ENCODE measurements around the gene CACNA2D4.

- TF ChIP-seq CTCF (IDR thresholded peaks at IDR 0.05), result no peak
- TF ChIP-seq EP300 (IDR thresholded peaks at IDR 0.05), result no peak
- TF ChIP-seq POLR2A (IDR thresholded peaks at IDR 0.05), result no peak
- TF ChIP-seq POLR2AphosphoS5 (IDR thresholded peaks at IDR 0.05), result no peak
Measured at GRCh38 chr12:1933342-1934051, 15.0 kb upstream of the CACNA2D4 start.

Data from gastroesophageal sphincter (tissue), 3 donors.